ENCODE results near the gene MEF2C.
"Not testable (repeated sequence)": the region's sequence is repeated elsewhere in the genome, so short reads cannot be mapped to it uniquely, and the experiment has no call there.

The MEF2C gene

GRCh38 chr5:88798933-88799332 is 84.1 kb downstream of the MEF2C start:
- DNase-seq = not testable (repeated sequence)

DNA sequence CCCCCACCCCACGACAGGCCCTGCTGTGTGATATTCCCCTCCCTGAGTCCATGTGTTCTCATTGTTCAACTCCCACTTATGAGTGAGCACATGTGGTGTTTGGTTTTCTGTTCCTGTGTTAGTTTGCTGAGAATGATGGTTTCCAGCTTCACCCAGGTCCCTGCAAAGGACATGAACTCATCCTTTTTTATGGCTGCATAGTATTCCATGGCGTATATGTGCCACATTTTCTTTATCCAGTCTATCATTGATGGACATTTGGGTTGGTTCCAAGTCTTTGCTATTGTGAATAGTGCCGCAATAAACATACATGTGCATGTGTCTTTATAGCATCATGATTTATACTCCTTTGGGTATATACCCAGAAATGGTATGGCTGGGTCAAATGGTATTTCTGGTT is 89.2 kb downstream of the MEF2C start:
- not testable (repeated sequence) for DNase-seq

GRCh38 chr5:88792144-88792840 is 90.7 kb downstream of the MEF2C start:
- DNase-seq = no peak

DNA sequence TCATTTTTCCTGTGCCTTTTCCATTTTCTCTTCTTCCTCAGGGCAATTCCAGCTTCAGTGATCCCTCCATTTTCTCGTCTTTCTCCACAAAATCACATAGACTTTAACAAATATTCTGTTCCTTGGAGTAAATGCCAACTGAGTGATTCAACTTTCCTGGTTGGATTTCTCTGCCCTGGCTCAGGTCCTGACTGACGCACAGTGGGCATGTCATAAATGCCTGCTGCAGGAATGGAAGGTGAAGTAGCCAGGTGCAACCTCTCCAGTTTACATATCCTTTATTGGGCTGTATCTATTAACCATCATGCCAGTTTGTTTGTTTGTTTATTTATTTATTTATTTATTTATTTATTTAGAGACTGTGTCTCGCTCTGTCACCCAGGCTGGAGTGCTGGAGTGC is 95.1 kb downstream of the MEF2C start:
- no peak for DNase-seq

GRCh38 chr5:88786789-88787188 is 96.2 kb downstream of the MEF2C start:
- no peak for DNase-seq

- DNase-seq = no peak
These were observed 97.0 kb downstream of the MEF2C start for GRCh38 chr5:88785746-88786565.

- DNase-seq = no peak
These were observed 100.4 kb downstream of the MEF2C start for GRCh38 chr5:88782571-88782970.

- no peak for DNase-seq
These were observed 102.2 kb downstream of the MEF2C start for GRCh38 chr5:88780736-88781135.

- no peak for DNase-seq
These were observed 104.2 kb downstream of the MEF2C start for GRCh38 chr5:88778736-88779135.

- no peak for DNase-seq
These were observed 106.3 kb downstream of the MEF2C start for GRCh38 chr5:88776692-88777091.

GRCh38 chr5:88772831-88773230 is 110.2 kb downstream of the MEF2C start:
- no peak for DNase-seq

DNA sequence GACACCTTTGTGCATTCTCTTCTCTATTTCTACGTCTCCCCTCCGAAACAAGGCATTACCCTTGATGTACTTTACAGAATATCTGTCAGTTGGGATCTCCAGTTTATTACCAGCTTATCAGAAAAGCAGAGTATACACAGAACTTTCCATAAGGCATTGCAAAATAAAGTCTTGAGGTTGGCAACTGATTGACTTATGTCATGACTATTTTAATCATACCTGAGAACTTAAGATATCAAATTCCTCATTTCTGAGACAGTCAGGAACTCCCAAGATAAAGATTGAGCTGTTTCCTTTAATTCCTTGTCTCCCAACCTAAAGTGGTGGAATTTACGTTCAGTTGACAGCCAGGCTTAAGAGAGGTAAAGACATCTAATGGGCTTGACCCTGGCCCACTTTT is 110.9 kb downstream of the MEF2C start:
- DNase-seq = no peak

GRCh38 chr5:88770276-88771257 is 112.4 kb downstream of the MEF2C start:
- DNase-seq = no peak

DNA sequence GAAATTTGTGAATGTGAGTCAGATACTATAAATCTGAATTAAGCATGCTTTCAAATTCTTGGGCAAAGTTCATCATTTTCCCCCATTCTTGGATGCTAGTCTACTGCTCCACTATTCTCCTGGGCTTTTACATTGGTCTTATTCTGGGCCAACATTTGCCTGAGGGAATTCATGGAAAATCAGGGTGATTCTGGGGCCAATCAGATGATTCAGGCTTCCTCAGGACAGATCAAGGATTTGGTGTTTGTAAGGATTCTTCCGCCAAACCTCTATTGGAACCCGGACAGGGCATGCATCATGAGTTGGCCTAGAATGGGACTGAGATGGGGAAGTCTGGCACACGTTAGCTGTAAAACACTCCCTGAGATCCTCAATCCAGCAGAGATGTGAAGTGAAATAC is 113.8 kb downstream of the MEF2C start:
- no peak for DNase-seq

- no peak for DNase-seq
These were observed 114.6 kb downstream of the MEF2C start for GRCh38 chr5:88768411-88768810.

DNA sequence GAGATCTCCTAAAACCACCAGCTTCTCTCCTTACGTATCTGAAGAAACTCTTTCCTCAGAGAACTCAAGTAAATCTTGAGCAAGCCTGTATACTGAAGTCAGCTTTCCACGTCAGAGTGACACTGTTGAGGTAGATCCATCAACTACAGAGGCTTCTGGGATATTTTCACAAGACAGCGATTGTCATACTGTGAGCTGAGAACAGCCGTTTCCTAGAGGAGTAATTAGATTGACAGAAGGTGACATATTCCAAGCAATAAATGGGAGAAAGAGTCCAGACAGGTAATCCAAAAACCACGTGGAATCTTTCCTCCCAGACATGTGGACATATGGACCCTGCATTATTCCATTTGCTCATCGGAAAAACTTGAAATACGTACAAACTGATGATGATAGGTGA is 117.2 kb downstream of the MEF2C start:
- no peak for DNase-seq

DNA sequence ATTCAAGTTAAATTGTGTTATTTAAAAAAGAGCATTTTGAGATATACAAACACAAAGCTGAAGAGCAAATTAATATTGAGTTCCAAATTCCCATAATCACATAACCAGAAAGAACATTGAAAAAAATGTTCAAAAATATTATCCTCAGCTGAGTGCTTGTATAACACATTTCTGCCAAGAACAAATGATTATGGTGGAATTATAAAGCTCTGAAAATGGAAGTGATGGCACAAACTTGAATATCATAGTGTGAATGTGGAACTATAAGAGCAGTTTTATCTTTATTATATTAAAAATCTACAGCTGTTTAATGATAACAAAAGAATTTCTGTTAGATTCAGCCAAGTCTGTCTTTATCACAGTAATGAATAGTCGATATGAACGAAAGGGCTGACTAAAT is 117.8 kb downstream of the MEF2C start:
- no peak for DNase-seq

GRCh38 chr5:88761939-88762338 is 121.0 kb downstream of the MEF2C start:
- no peak for DNase-seq

DNA sequence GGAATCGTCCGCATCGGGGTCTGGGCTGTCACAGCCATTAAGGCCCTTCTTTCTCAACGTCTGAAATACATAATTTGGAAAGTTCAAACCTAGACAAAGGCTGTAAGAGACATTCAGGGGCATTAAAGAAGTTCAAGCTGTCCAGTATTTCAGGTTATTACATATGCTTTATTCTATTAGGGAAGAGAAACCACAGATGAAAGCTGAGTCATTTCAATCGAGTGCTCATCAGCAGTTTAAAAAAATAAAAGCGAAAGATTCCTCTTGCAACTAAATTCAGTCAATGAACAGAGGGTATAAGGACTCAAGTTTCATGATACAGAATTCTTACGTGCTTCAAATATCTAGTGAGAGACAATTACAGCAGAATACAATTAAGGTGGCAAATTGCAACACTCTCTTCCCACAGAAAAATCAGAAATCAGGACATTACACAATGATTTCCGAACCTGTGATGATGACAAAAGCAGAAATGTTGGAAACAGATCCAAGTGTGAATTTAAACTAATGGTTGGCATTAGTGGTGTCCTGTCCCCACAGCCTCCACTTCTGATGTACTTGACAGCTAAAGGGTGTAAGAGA is 121.6 kb downstream of the MEF2C start:
- DNase-seq = no peak

DNA sequence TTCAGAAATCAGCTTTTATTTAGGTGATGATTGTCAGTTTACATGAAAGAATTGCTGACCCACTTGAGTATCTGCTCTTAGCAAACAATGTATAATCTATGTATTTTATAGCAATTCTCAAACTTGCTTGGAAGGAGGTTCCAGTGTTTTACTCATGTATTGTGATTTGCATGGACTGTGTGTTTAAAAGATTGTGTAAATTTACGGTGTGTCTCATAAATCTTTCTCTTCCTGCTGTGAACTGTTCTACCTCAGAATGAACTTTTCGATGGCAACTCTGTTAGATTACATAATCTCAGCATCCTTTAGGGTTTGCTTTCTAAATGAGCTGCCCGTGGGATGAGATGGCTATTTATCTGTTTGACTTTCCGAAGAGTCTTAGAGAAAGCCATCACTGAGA is 122.5 kb downstream of the MEF2C start:
- DNase-seq = no peak

DNA sequence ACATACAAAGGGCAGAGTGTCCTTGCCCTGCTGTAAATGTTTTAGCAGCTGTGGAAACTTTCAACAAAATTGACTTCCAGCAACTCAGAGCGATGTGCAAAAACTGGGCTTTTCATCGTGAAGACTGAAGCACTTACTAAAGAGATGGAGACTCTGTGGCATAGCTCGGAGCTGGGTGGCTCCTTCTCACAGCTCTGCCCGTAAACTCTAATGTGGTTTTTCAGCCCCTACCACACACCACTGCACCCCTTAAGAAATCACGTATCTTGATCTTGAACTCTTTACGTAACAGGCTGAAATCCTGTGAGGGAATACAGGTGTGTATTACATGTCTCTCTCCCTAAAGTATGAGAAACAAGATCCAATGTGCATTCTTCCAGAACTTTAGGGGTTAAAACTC is 124.4 kb downstream of the MEF2C start:
- DNase-seq = no peak

DNA sequence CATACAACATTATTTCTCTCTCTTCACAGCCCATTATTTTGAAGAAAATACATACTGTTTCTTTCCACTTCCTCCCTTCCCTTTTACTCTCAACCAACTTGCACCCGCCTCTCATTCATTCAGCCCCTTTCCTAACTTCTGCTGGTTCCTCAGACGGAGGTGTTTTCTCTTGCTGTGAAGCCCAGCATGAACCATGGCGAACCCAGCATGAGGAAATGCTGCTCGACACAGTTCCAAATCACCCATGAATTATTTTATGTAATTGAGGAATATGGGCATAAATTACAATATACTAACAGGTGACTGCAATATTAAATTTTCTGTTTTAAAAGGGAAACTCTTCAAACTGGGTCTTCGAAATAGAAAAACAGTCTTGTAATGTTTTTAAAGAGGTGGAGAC is 124.8 kb downstream of the MEF2C start:
- DNase-seq = no peak

GRCh38 chr5:88756953-88757352 is 126.0 kb downstream of the MEF2C start:
- DNase-seq = no peak

All from CD4-positive, alpha-beta T cell treated with Interferon gamma for 1 hour (primary cell).